Endothelial cell of umbilical vein (primary cell): ENCODE data around the gene C3orf70. TPM values are rescaled to one million over a fixed set of nuclear protein-coding genes. Genes with fewer than 3 reads are reported as not detected.

Source experiments
- BruUV-seq: library from RNA; stranded (reverse); fragments of 400-500 nt; replicated peaks from 2 replicates; lab custom pipeline; 2021; lab: Mats Ljungman, UMichigan
- CTCF ChIA-PET: fragments of 300-600, 350-600 bp; sonication (Branson Sonifier 250); formaldehyde crosslinking; loops from one replicate; lab custom pipeline; 2021; ENCODE audit warnings: antibody characterized with exemption, inconsistent platforms; lab: Charles Lee
- POLR2A ChIA-PET: fragments of 300-600, 350-600 bp; sonication (Branson Sonifier 250); formaldehyde crosslinking; loops from one replicate; lab custom pipeline; 2021; ENCODE audit warnings: antibody characterized with exemption, inconsistent platforms; lab: Charles Lee
- DNase-seq: peaks from one replicate; pipeline ENCODE4 v3.0.0-alpha.2; 2011; ENCODE audit warnings: low read depth, low spot score
- FAIRE-seq: peaks from 2 replicates; lab custom pipeline; 2011; peaks lifted over from hg19 to GRCh38; lab: Jason Lieb, UNC
- H2AFZ ChIP-seq: 2 replicates; pipeline ENCODE4 v1.6.0; 2012; ENCODE audit warnings: low read depth, low read length, control low read depth, inconsistent platforms
- H3K27ac ChIP-seq: 2 replicates; pipeline ENCODE4 v1.5.1; 2011; ENCODE audit warnings: low read depth, mild to moderate bottlenecking, control low read depth, low read length, moderate library complexity; ENCODE audit not compliant: insufficient read depth
- H3K27me3 ChIP-seq, 2 experiments: 2 replicates each; pipeline versions ENCODE4 v1.6.0 to v1.6.1; 2011; ENCODE audit warnings: low read length in 2 of 2, mixed read lengths in 1 of 2; ENCODE audit not compliant: control insufficient read depth in 2 of 2, insufficient read depth in 2 of 2
- H3K36me3 ChIP-seq, 2 experiments: 2 replicates in 1 of 2; 3 replicates in 1 of 2; pipeline ENCODE4 v1.5.1; 2011; ENCODE audit warnings: low read length in 2 of 2, mild to moderate bottlenecking in 1 of 2, moderate library complexity in 1 of 2; ENCODE audit not compliant: control insufficient read depth in 2 of 2, insufficient read depth in 2 of 2; ENCODE audit errors: extremely low read depth in 1 of 2
- H3K4me1 ChIP-seq: 3 replicates; pipeline ENCODE4 v1.5.1; 2011; ENCODE audit warnings: mild to moderate bottlenecking, low read length; ENCODE audit not compliant: control insufficient read depth, insufficient read depth; ENCODE audit errors: extremely low read depth
- H3K4me2 ChIP-seq: 2 replicates; pipeline ENCODE4 v1.6.1; 2011; ENCODE audit warnings: low read length, control low read depth, mixed read lengths; ENCODE audit not compliant: insufficient read depth
- H3K4me3 ChIP-seq, 3 experiments: fragments of 200-600 bp in 1 of 3; sonication (generic), shearing (Covaris generic) in 1 of 3; replicated peaks in 1 of 3; 2 replicates each; pipeline ENCODE4 v1.5.1; 2011 to 2016; ENCODE audit warnings: control low read depth in 3 of 3, low read length in 3 of 3, mild to moderate bottlenecking in 2 of 3, inconsistent platforms in 1 of 3, low read depth in 1 of 3, moderate library complexity in 1 of 3; ENCODE audit not compliant: insufficient read depth in 1 of 3
- H3K79me2 ChIP-seq: 2 replicates; pipeline ENCODE4 v1.6.0; 2012; ENCODE audit warnings: low read length, inconsistent platforms; ENCODE audit not compliant: control insufficient read depth, insufficient read depth
- H3K9ac ChIP-seq: replicated peaks from 2 replicates; pipeline ENCODE3; 2011; ENCODE audit warnings: low read length, control low read depth; ENCODE audit not compliant: insufficient read depth; ENCODE audit errors: extremely low read depth
- H3K9me1 ChIP-seq: replicated peaks from 3 replicates; pipeline ENCODE4 v1.6.0; 2011; ENCODE audit warnings: mild to moderate bottlenecking, low read length; ENCODE audit not compliant: control insufficient read depth, insufficient read depth; ENCODE audit errors: extremely low read depth
- H3K9me3 ChIP-seq: replicated peaks from 2 replicates; pipeline ENCODE4 v1.5.1; 2012; ENCODE audit warnings: low read length, inconsistent platforms; ENCODE audit not compliant: control insufficient read depth, insufficient read depth
- H4K20me1 ChIP-seq: replicated peaks from 2 replicates; pipeline ENCODE3; 2011; ENCODE audit warnings: mild to moderate bottlenecking, low read length; ENCODE audit not compliant: control insufficient read depth, insufficient read depth; ENCODE audit errors: extremely low read depth
- EZH2 ChIP-seq: IDR thresholded peaks from 2 replicates; pipeline ENCODE4 v1.6.1; 2012; ENCODE audit warnings: borderline replicate concordance, low read depth, mild to moderate bottlenecking, moderate library complexity, low read length, inconsistent platforms; ENCODE audit not compliant: severe bottlenecking
- FOS ChIP-seq: IDR thresholded peaks from 2 replicates; pipeline ENCODE4 v1.6.1; 2011; ENCODE audit warnings: mild to moderate bottlenecking, low read length, moderate library complexity, borderline replicate concordance; ENCODE audit not compliant: insufficient read depth
- GATA2 ChIP-seq: IDR thresholded peaks from 2 replicates; pipeline ENCODE4 v1.7.0; 2011; ENCODE audit warnings: low read depth, mild to moderate bottlenecking, moderate library complexity, mixed read lengths, low read length; ENCODE audit not compliant: insufficient read length, insufficient read depth
- JUN ChIP-seq: IDR thresholded peaks from 2 replicates; pipeline ENCODE4 v1.6.1; 2011; ENCODE audit warnings: borderline replicate concordance, low read depth; ENCODE audit not compliant: insufficient read length, insufficient read depth
- MYC ChIP-seq: IDR thresholded peaks from one replicate; pipeline ENCODE4 v1.6.1; 2011; ENCODE audit warnings: mild to moderate bottlenecking, low read depth, low read length
- POLR2A ChIP-seq: IDR thresholded peaks from 2 replicates; pipeline ENCODE4 v1.6.1; 2012; ENCODE audit warnings: low read depth, mild to moderate bottlenecking, control low read depth, low read length
- POLR2AphosphoS5 ChIP-seq: IDR thresholded peaks from 2 replicates; pipeline ENCODE4 v1.6.1; 2012; ENCODE audit warnings: low read depth, mild to moderate bottlenecking, control low read depth, low read length, moderate library complexity; ENCODE audit not compliant: insufficient read depth
- dilution Hi-C: fragments of 300-500 bp; cut with MboI; formaldehyde crosslinking; loops from one replicate; pipeline ENCODE4 v1.15.0; 2019; ENCODE audit warnings: low sequenced_read_pairs; ENCODE audit not compliant: extremely low pct_ligation_motif_present
- intact Hi-C: fragments of 100-400 bp; cut with micrococcal nuclease; formaldehyde crosslinking; loops from one replicate; pipeline ENCODE4 v1.10.0; 2022
- polyA plus RNA-seq, 4 experiments: library from polyadenylated mRNA; depleted of rRNA in 3 of 4; stranded (reverse) in 3 of 4; unstranded in 1 of 4; fragments of >200 nt; gene quantifications; 2 replicates each; pipeline versions ENCODE4 v1.2.1 to v1.2.3, GENCODE V29; 2011 to 2012; ENCODE audit warnings: missing spikeins in 1 of 4
- total RNA-seq: library from RNA; stranded (reverse); gene quantifications from 2 replicates; pipeline ENCODE4 v1.2.3, GENCODE V29; 2021
- TF ChIP-seq, protein P1 (sequence below): IDR thresholded peaks from 2 replicates; pipeline ENCODE4 v1.6.1; 2011; ENCODE audit not compliant: insufficient read depth, insufficient read length
- TF ChIP-seq, protein P2 (sequence below), 2 donors: IDR thresholded peaks; 1 replicate in 1 of 2; 2 replicates in 1 of 2; pipeline ENCODE4 v1.5.1; 2011; ENCODE audit warnings: low read length in 2 of 2, mild to moderate bottlenecking in 2 of 2, moderate library complexity in 2 of 2, control low read depth in 1 of 2, inconsistent platforms in 1 of 2, low read depth in 1 of 2; ENCODE audit not compliant: insufficient read depth in 1 of 2; ENCODE audit errors: extremely low read depth in 1 of 2

C3orf70 gene
- total and polyA plus RNA-seq, 2 donors (not counting 3 experiments of a cell fraction or from before 2014, with no cell fraction given): 0.08 to 0.20 TPM

DNA sequence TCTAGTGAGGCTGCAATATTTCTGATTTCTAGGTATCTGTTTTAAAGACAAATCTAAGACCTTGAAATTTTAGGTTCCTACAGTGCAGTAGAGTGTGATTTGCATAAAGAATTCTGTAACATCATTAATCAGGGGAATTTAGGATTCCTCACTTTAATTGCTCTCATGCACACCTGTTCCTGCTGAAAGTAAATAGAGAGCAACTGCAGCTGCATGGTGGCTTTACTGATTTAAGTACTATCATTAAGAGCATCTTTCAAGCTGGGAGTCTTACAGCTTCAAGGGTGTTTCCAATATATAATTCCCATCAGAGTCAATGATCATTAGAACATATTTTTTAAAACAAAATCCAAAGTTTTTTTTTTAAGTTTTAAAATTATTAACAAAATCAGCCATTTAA, 36.0 kb upstream of the C3orf70 start:
- Histone ChIP-seq H3K27ac (no peak overlapping the region), H3K4me2 (no peak overlapping the region), H3K79me2 (no peaks in the 10 kb centered on the region), H3K9me1 (no peaks in the 10 kb centered on the region), H3K36me3 (no peaks in the 10 kb centered on the region), H3K9ac (no peak overlapping the region), H3K4me3 (no peak overlapping the region), H3K9me3 (no peaks in the 10 kb centered on the region), H4K20me1 (no peaks in the 10 kb centered on the region), H2AFZ (no peak overlapping the region), H3K4me1 (no peaks in the 10 kb centered on the region), H3K27me3 (no peaks in the 10 kb centered on the region)
- no peak for FAIRE-seq
- POLR2A ChIA-PET: no interaction called here
- BruUV-seq: no TSS peak
- intact Hi-C loops (no loop called here), dilution Hi-C loops (loop anchor here (25.0 kb wide), 1 partner anchor 327 kb away; no protein-coding TSS in a partner anchor)
- DNase-seq: no peak
- CTCF ChIA-PET: interaction anchor here (0.7 kb wide), 1 partner anchor 16 kb away, joined by 3 read pairs; no protein-coding TSS in a partner anchor
- TF ChIP-seq GATA2: no peak
- no peak for TF ChIP-seq POLR2A
- no peak for TF ChIP-seq JUN
- no peak for TF ChIP-seq MYC

DNA sequence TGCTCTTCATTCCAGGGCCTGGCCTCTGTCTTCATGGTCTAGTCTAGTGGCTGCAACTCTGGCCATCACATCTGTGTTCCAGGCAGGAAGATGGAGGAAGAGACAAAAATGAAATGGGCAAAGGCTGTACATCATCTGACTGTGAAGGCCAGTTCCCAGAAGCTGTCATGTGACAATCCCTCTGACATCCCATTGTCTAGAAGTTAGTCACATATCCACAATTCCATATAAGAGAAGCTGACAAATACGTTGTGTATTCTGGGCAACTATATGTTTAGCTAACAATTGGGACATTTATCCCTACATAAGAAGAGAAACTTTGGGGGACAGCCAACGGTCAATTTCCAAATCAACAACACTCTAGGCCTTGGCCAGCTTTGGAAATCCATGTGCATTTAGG, 34.5 kb upstream of the C3orf70 start:
- Histone ChIP-seq H3K27ac (no peak overlapping the region), H3K4me2 (no peak overlapping the region), H3K4me1 (no peaks in the 10 kb centered on the region), H3K27me3 (no peaks in the 10 kb centered on the region), H3K9me3 (no peaks in the 10 kb centered on the region), H4K20me1 (no peaks in the 10 kb centered on the region), H2AFZ (no peak overlapping the region), H3K4me3 (no peak overlapping the region), H3K79me2 (no peaks in the 10 kb centered on the region), H3K9me1 (no peaks in the 10 kb centered on the region), H3K36me3 (no peaks in the 10 kb centered on the region), H3K9ac (no peak overlapping the region)
- DNase-seq (no peak), FAIRE-seq (no peak)
- ChIA-PET CTCF (interaction anchor here (0.8 to 1.0 kb wide), 2 partner anchors 9 to 13 kb away, joined by 3 to 5 read pairs; no protein-coding TSS in a partner anchor), POLR2A (no interaction called here)
- intact Hi-C loops (no loop called here), dilution Hi-C loops (loop anchor here (25.0 kb wide), 1 partner anchor 325 kb away; no protein-coding TSS in a partner anchor)
- BruUV-seq: no TSS peak
- TF ChIP-seq GATA2: no peak
- TF ChIP-seq, protein P1, sequence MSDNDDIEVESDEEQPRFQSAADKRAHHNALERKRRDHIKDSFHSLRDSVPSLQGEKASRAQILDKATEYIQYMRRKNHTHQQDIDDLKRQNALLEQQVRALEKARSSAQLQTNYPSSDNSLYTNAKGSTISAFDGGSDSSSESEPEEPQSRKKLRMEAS: no peak
- no peak for TF ChIP-seq MYC
- TF ChIP-seq POLR2AphosphoS5: no peak
- no peak for TF ChIP-seq FOS
- TF ChIP-seq POLR2A: no peak
- TF ChIP-seq EZH2: no peak
- no peak for TF ChIP-seq JUN
- TF ChIP-seq, protein P2, sequence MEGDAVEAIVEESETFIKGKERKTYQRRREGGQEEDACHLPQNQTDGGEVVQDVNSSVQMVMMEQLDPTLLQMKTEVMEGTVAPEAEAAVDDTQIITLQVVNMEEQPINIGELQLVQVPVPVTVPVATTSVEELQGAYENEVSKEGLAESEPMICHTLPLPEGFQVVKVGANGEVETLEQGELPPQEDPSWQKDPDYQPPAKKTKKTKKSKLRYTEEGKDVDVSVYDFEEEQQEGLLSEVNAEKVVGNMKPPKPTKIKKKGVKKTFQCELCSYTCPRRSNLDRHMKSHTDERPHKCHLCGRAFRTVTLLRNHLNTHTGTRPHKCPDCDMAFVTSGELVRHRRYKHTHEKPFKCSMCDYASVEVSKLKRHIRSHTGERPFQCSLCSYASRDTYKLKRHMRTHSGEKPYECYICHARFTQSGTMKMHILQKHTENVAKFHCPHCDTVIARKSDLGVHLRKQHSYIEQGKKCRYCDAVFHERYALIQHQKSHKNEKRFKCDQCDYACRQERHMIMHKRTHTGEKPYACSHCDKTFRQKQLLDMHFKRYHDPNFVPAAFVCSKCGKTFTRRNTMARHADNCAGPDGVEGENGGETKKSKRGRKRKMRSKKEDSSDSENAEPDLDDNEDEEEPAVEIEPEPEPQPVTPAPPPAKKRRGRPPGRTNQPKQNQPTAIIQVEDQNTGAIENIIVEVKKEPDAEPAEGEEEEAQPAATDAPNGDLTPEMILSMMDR (IDR thresholded peaks at IDR 0.05; ENCODE audit: extremely low read depth in 1 of 2, insufficient read depth in 1 of 2, low read depth in 1 of 2, low read length in 2 of 2): no peak
